ENCODE measurements around the gene DGKB. TPM values are rescaled to one million over a fixed set of nuclear protein-coding genes. Genes with fewer than 3 reads are reported as not detected.

Gene DGKB
- total RNA-seq, 4 donors from 2014 or later: 17.3 to 54.9 (median 26.1) TPM

DNA sequence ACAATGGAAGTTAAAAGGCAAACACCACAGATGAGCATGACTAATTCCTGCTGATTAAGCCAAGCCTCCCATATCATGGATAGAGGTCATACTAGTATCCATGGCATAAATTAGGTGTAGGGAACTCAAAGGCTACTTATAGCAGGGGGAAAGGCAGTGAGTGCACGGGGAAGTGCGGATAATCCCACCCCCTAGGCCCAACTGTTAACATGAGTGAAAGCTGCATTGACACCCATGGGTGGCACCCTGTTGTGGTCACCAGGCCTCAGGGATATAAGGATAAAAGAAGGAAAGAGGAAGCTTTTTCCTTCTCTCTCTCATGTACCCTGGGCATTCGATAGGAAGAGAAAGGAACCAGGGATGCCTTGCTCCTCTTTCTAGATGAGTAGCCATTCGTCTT is 161.9 kb downstream of the DGKB start:
- no peak for TF ChIP-seq EP300 (IDR thresholded peaks at IDR 0.05)
- TF ChIP-seq, protein P1, sequence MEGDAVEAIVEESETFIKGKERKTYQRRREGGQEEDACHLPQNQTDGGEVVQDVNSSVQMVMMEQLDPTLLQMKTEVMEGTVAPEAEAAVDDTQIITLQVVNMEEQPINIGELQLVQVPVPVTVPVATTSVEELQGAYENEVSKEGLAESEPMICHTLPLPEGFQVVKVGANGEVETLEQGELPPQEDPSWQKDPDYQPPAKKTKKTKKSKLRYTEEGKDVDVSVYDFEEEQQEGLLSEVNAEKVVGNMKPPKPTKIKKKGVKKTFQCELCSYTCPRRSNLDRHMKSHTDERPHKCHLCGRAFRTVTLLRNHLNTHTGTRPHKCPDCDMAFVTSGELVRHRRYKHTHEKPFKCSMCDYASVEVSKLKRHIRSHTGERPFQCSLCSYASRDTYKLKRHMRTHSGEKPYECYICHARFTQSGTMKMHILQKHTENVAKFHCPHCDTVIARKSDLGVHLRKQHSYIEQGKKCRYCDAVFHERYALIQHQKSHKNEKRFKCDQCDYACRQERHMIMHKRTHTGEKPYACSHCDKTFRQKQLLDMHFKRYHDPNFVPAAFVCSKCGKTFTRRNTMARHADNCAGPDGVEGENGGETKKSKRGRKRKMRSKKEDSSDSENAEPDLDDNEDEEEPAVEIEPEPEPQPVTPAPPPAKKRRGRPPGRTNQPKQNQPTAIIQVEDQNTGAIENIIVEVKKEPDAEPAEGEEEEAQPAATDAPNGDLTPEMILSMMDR (IDR thresholded peaks at IDR 0.05): no peak
- no peak for TF ChIP-seq POLR2A (IDR thresholded peaks at IDR 0.05)
- TF ChIP-seq POLR2AphosphoS5 (IDR thresholded peaks at IDR 0.05): no peak
- WGBS, 2 donors (ENCODE audit: low coverage in 1 of 2): 85 to 86% methylated on average over 4 of the region's 4 CpGs
- Histone ChIP-seq H3K9me3 (peaks cover 0 to 6% (median 0%) of the 10 kb centered on the region in 3 donors), H3K4me1 (no peaks in the 10 kb centered on the region), H3K36me3 (no peaks in the 10 kb centered on the region), H3K4me3 (no peak overlapping the region), H3K27ac (no peak overlapping the region), H3K27me3 (no peaks in the 10 kb centered on the region)
- no peak for ATAC-seq

DNA sequence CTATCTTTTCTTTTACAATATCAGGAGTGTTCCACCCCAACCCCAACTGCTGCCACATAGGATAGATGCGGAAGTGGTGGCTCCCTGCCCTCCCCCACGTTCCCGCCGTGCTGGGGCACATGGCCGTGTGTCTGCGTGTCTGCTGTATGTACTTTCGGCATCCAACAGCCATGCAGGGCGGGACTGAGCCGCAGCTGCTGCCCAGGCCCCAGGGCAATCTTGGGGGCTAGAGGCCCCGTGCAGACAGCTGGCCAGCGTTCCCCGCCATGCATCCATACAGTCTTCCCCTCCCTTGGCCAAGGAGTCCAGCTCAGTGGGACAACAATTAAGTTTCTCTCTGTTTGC is 162.7 kb downstream of the DGKB start:
- no peaks in the 10 kb centered on the region for H3K4me1 ChIP-seq
- H3K27ac ChIP-seq: no peak overlapping the region
- no peak overlapping the region for H3K4me3 ChIP-seq
- no peaks in the 10 kb centered on the region for H3K27me3 ChIP-seq
- no peaks in the 10 kb centered on the region for H3K36me3 ChIP-seq
- no peak for ATAC-seq
- WGBS, 2 donors (ENCODE audit: low coverage in 1 of 2): 92% methylated on average over 9 of the region's 12 CpGs; no CpG with 5 or more reads in 1 of the 2 donors
- TF ChIP-seq POLR2AphosphoS5 (IDR thresholded peaks at IDR 0.05) (no peak), EP300 (IDR thresholded peaks at IDR 0.05) (no peak), POLR2A (IDR thresholded peaks at IDR 0.05) (no peak)
- TF ChIP-seq, protein P1 (IDR thresholded peaks at IDR 0.05): no peak
- peaks cover 0 to 6% (median 0%) of the 10 kb centered on the region in 3 donors for H3K9me3 ChIP-seq

DNA sequence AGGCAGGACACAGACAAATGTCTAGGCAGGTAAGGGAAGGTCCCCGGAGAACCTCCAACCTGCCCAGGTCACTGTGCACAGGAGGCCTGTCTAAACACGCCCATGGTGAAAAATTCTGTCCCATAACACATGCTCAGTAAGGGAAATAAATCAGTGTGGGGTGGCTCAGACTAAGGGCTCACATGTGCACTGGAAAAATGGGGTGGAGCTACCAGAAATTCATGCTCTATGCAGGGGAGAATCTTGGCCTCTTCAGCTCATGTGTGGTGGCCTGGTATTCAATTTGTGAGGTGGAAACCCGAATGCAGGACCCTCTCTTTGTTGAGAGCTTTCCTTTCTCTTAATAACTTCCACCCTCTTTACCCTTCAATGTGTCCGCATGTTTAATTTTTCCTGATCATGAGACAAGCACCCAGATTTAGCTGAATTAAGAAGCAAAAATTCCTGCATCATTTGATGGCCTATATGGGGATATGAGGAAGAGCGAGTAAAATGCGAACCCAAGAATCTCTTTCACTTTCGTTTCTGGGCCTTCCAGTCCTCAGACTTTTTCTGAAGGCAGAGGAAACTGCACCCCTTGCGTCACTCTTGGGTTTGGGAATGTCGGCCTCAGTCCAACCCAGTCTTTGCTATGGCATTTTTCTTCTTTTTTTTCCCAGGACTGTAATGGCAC is 163.2 kb downstream of the DGKB start:
- Histone ChIP-seq H3K9me3 (peaks cover 0 to 6% (median 0%) of the 10 kb centered on the region in 3 donors), H3K27me3 (no peaks in the 10 kb centered on the region), H3K4me3 (no peak overlapping the region), H3K27ac (no peak overlapping the region), H3K4me1 (no peaks in the 10 kb centered on the region), H3K36me3 (no peaks in the 10 kb centered on the region)
- ATAC-seq: no peak
- TF ChIP-seq EP300 (IDR thresholded peaks at IDR 0.05) (no peak), POLR2A (IDR thresholded peaks at IDR 0.05) (no peak), POLR2AphosphoS5 (IDR thresholded peaks at IDR 0.05) (no peak)
- TF ChIP-seq, protein P1 (IDR thresholded peaks at IDR 0.05): no peak
- 78 to 79% methylated on average over 7 to 9 of the region's 9 CpGs for WGBS, 2 donors (ENCODE audit: low coverage in 1 of 2)

DNA sequence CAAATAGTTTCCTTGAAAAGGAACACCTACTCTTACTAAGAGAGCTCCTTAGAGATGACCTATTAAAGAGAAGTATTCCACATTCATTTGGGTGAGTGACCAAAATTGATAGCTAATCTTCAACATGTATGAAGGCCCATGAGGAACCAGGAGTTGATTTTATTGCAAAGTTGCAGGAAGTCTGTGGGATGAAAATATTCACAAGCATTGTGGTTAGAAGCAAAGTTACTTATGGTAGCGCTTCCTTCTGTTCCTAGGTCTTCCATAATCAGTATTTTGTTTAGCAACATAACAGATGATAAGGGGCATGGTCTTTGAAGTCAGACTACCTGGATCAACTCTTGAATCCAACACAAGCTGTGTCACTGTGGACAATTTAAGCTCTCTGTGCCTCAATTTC is 164.5 kb downstream of the DGKB start:
- Histone ChIP-seq H3K9me3 (peaks cover 0 to 6% (median 0%) of the 10 kb centered on the region in 3 donors), H3K27ac (no peak overlapping the region), H3K27me3 (no peaks in the 10 kb centered on the region), H3K4me3 (no peak overlapping the region), H3K36me3 (no peaks in the 10 kb centered on the region), H3K4me1 (no peaks in the 10 kb centered on the region)
- TF ChIP-seq, protein P1 (IDR thresholded peaks at IDR 0.05): no peak
- no peak for TF ChIP-seq EP300 (IDR thresholded peaks at IDR 0.05)
- no peak for TF ChIP-seq POLR2A (IDR thresholded peaks at IDR 0.05)
- no peak for TF ChIP-seq POLR2AphosphoS5 (IDR thresholded peaks at IDR 0.05)
- no peak for ATAC-seq
- 0 to 5% methylated on average over 1 of the region's 1 CpG for WGBS, 2 donors (ENCODE audit: low coverage in 1 of 2)

DNA sequence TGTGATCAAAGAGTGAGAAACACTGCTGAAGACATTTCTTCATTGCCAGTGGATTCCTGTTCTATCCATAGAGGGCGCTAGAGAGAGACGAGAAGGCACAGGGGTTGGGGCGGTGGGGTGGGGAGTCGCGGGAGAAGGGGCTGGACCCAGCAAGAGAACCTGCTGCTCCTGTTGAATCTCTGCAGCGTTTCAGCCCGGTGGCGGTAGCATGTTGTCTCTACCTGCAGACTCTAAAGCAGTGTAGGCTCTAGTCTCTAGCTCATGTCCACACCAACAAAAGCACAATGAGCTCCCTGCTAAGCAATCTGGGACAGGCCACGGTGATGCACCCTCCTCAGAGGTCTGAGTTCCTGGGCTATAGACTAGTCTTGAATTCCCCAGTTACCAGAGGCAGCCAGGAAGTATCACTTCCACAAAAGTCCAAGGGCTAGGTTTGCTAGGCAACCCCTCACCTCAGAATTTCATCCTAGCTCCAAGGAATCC is 167.7 kb downstream of the DGKB start:
- no peak for TF ChIP-seq POLR2A (IDR thresholded peaks at IDR 0.05)
- TF ChIP-seq POLR2AphosphoS5 (IDR thresholded peaks at IDR 0.05): no peak
- no peak for TF ChIP-seq EP300 (IDR thresholded peaks at IDR 0.05)
- TF ChIP-seq, protein P1 (IDR thresholded peaks at IDR 0.05): peak in 1 of 4 experiments; percentile 19
- Histone ChIP-seq H3K36me3 (no peaks in the 10 kb centered on the region), H3K4me1 (no peaks in the 10 kb centered on the region), H3K4me3 (no peak overlapping the region), H3K27ac (no peak overlapping the region), H3K9me3 (no peaks in the 10 kb centered on the region), H3K27me3 (no peaks in the 10 kb centered on the region)
- WGBS, 2 donors (ENCODE audit: low coverage in 1 of 2): 39 to 69% methylated on average over 5 to 7 of the region's 9 CpGs
- no peak for ATAC-seq

Data from gastroesophageal sphincter (tissue), 4 donors.